ENCODE data around the gene HMGN4. TPM values are rescaled to one million over a fixed set of nuclear protein-coding genes. Genes with fewer than 3 reads are reported as not detected.

Gene HMGN4
- total and polyA plus RNA-seq, 9 of the 15 experiments (the other 6 are each of a cell fraction or from before 2014, with no cell fraction given) = 35.4 to 134 (median 94.1) TPM

DNA sequence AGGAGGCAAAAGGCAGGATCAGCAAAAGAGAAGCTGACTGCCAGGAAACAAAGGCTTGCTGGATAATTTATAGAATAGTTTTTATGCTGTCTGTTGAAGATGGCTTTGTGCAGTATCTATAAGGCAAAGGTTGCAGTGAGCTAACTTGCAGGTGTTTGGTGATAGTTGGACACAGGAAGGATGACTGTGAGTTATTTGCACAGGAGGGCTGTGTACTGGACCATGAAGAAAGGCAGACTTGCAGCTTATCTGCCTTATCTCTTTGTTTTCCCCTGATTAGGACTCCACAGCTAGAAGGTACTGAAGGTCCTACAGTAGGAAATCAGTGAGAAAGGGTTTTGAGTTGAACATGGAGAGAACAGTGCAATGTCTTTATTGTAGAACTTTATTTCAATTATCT lies 36.0 kb upstream of the HMGN4 start (continued):
- no peak for TF ChIP-seq BACH1 (tag; IDR thresholded peaks at IDR 0.05)
- TF ChIP-seq TAF15 (IDR thresholded peaks at IDR 0.05; ENCODE audit: low read depth, low read length) = no peak
- TF ChIP-seq RCOR1 (IDR thresholded peaks at IDR 0.05; ENCODE audit: borderline replicate concordance in 1 of 2, low read depth in 2 of 2, low read length in 2 of 2) = peak in 1 of 2 experiments; percentile 88; a peak in 2 of 4 replicates
- peak; percentile 89 for TF ChIP-seq CBFA2T3 (IDR thresholded peaks at IDR 0.05)
- peak; percentile 75 for TF ChIP-seq SMARCE1 (IDR thresholded peaks at IDR 0.05)
- TF ChIP-seq, protein P1, sequence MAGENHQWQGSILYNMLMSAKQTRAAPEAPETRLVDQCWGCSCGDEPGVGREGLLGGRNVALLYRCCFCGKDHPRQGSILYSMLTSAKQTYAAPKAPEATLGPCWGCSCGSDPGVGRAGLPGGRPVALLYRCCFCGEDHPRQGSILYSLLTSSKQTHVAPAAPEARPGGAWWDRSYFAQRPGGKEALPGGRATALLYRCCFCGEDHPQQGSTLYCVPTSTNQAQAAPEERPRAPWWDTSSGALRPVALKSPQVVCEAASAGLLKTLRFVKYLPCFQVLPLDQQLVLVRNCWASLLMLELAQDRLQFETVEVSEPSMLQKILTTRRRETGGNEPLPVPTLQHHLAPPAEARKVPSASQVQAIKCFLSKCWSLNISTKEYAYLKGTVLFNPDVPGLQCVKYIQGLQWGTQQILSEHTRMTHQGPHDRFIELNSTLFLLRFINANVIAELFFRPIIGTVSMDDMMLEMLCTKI (IDR thresholded peaks at IDR 0.05; ENCODE audit: partially characterized antibody) = no peak
- TF ChIP-seq SRSF9 (IDR thresholded peaks at IDR 0.05; ENCODE audit: borderline replicate concordance, low read depth, low read length) = no peak
- TF ChIP-seq KLF13 (tag; IDR thresholded peaks at IDR 0.05; ENCODE audit: borderline replicate concordance, low read depth) = no peak
- no peak for TF ChIP-seq HEY1 (CRISPR knock-in tag; IDR thresholded peaks at IDR 0.05; ENCODE audit: borderline replicate concordance)
- TF ChIP-seq MTA2 (IDR thresholded peaks at IDR 0.05; ENCODE audit: low read depth) = no peak
- TF ChIP-seq ZNF695 (CRISPR knock-in tag; IDR thresholded peaks at IDR 0.05) = no peak
- TF ChIP-seq EP300 (IDR thresholded peaks at IDR 0.05; ENCODE audit: low read length) = peak; percentile 80
- TF ChIP-seq E4F1 (CRISPR knock-in tag; IDR thresholded peaks at IDR 0.05; ENCODE audit: borderline replicate concordance) = no peak
- no peak for TF ChIP-seq KLF1 (tag; IDR thresholded peaks at IDR 0.05)
- TF ChIP-seq, protein P2, sequence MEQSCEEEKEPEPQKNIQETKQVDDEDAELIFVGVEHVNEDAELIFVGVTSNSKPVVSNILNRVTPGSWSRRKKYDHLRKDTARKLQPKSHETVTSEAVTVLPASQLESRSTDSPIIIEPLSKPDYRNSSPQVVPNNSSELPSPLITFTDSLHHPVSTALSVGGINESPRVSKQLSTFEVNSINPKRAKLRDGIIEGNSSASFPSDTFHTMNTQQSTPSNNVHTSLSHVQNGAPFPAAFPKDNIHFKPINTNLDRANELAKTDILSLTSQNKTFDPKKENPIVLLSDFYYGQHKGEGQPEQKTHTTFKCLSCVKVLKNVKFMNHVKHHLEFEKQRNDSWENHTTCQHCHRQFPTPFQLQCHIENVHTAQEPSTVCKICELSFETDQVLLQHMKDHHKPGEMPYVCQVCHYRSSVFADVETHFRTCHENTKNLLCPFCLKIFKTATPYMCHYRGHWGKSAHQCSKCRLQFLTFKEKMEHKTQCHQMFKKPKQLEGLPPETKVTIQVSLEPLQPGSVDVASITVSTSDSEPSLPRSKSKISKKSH (CRISPR knock-in tag; IDR thresholded peaks at IDR 0.05) = no peak
- TF ChIP-seq, protein P3, sequence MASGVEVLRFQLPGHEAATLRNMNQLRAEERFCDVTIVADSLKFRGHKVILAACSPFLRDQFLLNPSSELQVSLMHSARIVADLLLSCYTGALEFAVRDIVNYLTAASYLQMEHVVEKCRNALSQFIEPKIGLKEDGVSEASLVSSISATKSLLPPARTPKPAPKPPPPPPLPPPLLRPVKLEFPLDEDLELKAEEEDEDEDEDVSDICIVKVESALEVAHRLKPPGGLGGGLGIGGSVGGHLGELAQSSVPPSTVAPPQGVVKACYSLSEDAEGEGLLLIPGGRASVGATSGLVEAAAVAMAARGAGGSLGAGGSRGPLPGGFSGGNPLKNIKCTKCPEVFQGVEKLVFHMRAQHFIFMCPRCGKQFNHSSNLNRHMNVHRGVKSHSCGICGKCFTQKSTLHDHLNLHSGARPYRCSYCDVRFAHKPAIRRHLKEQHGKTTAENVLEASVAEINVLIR (CRISPR knock-in tag; IDR thresholded peaks at IDR 0.05) = no peak
- peak; percentile 83 for TF ChIP-seq SMARCA4 (IDR thresholded peaks at IDR 0.05)
- 0 out of 2 replicates have a peak, but pooled peaks have one; percentile 57 for TF ChIP-seq ETV5 (CRISPR knock-in tag; IDR thresholded peaks at IDR 0.05; ENCODE audit: low read depth)
- TF ChIP-seq NFE2 (IDR thresholded peaks at IDR 0.05; ENCODE audit: low read depth) = peak; percentile 83
- TF ChIP-seq MEIS2 (IDR thresholded peaks at IDR 0.05; ENCODE audit: partially characterized antibody) = peak; percentile 40
- TF ChIP-seq ZNF384 (IDR thresholded peaks at IDR 0.05; ENCODE audit: low read depth, low read length) = no peak
- TF ChIP-seq ZBTB34 (CRISPR knock-in tag; IDR thresholded peaks at IDR 0.05) = no peak
- TF ChIP-seq ZNF316 (IDR thresholded peaks at IDR 0.05) = peak; percentile 37; the same call in 1 of the 2 replicates

Data from K562 (cell line).